ENCODE results near the gene ADGRL1. TPM values are rescaled to one million over a fixed set of nuclear protein-coding genes. Genes with fewer than 3 reads are reported as not detected.
"Not testable (repeated sequence)": the region's sequence is repeated elsewhere in the genome, so short reads cannot be mapped to it uniquely, and the experiment has no call there.

The ADGRL1 gene
- total RNA-seq, 1 experiment from 2014 or later = 117 TPM

DNA sequence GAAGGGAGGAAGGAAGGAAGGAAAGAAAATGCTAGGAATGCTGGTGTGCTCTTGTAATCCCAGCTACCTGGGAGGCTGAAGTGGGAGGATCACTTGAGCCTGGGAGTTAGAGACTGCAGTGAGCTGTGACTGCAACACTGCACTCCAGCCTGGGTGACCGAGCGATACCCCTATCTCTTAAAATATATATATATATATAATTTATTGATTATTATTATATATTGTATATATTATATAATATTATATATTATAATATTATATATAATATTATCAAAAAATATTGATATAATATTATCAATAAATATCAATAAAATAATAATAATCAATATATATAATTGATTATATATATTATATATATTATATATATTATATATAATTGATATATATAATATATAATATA lies 8.6 kb upstream of the ADGRL1 start:
- Mint-ChIP-seq H3K27ac (no peak overlapping the region), H3K4me1 (peaks cover 9 to 14% of the 10 kb centered on the region in 2 experiments), H3K27me3 (ENCODE audit: low read depth) (peaks cover 4% of the 10 kb centered on the region), H3K36me3 (ENCODE audit: insufficient read depth in 1 of 3, low read depth in 3 of 3) (peaks cover 0 to 4% (median 0%) of the 10 kb centered on the region in 3 experiments; a peak in 3 of 7 replicates), H3K4me3 (no peak overlapping the region), H3K9me3 (peaks cover 2 to 8% of the 10 kb centered on the region in 2 experiments; a peak in 3 of 5 replicates)
- no peak overlapping the region for H3K14ac ChIP-seq (ENCODE audit: insufficient read depth, low read length)
- no peak overlapping the region for H4K91ac ChIP-seq (ENCODE audit: insufficient read length, low read depth, low read length)
- H3K79me1 ChIP-seq (ENCODE audit: insufficient read depth, low read depth, low read length, poor library complexity, severe bottlenecking) = no peaks in the 10 kb centered on the region
- H3K4me2 ChIP-seq (ENCODE audit: insufficient read depth, insufficient read length, low read length) = no peak overlapping the region
- no peak overlapping the region for H3K4ac ChIP-seq (ENCODE audit: low read depth, low read length)
- no CpG with 5 or more reads among the region's 2 CpGs for WGBS (ENCODE audit: extremely low coverage, insufficient read length, low lambda C conversion rate)
- no peaks in the 10 kb centered on the region; the same call in 1 of the 2 replicates for H3K79me2 ChIP-seq (ENCODE audit: insufficient read depth, low read length)
- H3K4me1 ChIP-seq (ENCODE audit: insufficient read depth, low read length) = no peaks in the 10 kb centered on the region; the same call in 1 of the 2 replicates
- no peak overlapping the region for H3K56ac ChIP-seq (ENCODE audit: insufficient read length, low read depth, low read length)
- H4K5ac ChIP-seq (ENCODE audit: insufficient read length, low read depth, low read length) = no peak overlapping the region
- H2BK120ac ChIP-seq (ENCODE audit: low read depth, low read length, poor library complexity, severe bottlenecking) = no peak overlapping the region
- H3K9ac ChIP-seq (ENCODE audit: extremely low read depth, insufficient read length, low read length) = no peak overlapping the region
- no peak overlapping the region for H2BK15ac ChIP-seq (ENCODE audit: low read depth, low read length)
- H4K20me1 ChIP-seq (ENCODE audit: control insufficient read depth, insufficient read depth, insufficient read length) = no peaks in the 10 kb centered on the region
- no peak overlapping the region for H2AFZ ChIP-seq (ENCODE audit: low read length)
- no peak overlapping the region for H4K8ac ChIP-seq (replicated peaks; ENCODE audit: insufficient read length, low read depth, low read length)
- H2AK5ac ChIP-seq (ENCODE audit: insufficient read length, low read length) = no peak overlapping the region
- no peak overlapping the region for H2BK5ac ChIP-seq (ENCODE audit: insufficient read length, low read length)
- TF ChIP-seq, protein P1, sequence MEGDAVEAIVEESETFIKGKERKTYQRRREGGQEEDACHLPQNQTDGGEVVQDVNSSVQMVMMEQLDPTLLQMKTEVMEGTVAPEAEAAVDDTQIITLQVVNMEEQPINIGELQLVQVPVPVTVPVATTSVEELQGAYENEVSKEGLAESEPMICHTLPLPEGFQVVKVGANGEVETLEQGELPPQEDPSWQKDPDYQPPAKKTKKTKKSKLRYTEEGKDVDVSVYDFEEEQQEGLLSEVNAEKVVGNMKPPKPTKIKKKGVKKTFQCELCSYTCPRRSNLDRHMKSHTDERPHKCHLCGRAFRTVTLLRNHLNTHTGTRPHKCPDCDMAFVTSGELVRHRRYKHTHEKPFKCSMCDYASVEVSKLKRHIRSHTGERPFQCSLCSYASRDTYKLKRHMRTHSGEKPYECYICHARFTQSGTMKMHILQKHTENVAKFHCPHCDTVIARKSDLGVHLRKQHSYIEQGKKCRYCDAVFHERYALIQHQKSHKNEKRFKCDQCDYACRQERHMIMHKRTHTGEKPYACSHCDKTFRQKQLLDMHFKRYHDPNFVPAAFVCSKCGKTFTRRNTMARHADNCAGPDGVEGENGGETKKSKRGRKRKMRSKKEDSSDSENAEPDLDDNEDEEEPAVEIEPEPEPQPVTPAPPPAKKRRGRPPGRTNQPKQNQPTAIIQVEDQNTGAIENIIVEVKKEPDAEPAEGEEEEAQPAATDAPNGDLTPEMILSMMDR (conservative IDR thresholded peaks at IDR 0.05) = no peak
- no peaks in the 10 kb centered on the region for H3K27me3 ChIP-seq (ENCODE audit: insufficient read depth, low read length)
- H3K23ac ChIP-seq (ENCODE audit: insufficient read length, low read depth, low read length) = no peak overlapping the region
- no peaks in the 10 kb centered on the region for H3K9me3 ChIP-seq (ENCODE audit: control insufficient read depth, low read depth, low read length)
- no peak overlapping the region for H3T11ph ChIP-seq (ENCODE audit: low read length)
- H3K23me2 ChIP-seq (ENCODE audit: insufficient read length, low read depth, low read length, poor library complexity, severe bottlenecking) = no peaks in the 10 kb centered on the region
- no peak overlapping the region for H2BK20ac ChIP-seq (ENCODE audit: low read depth, low read length, poor library complexity, severe bottlenecking)
- H2BK12ac ChIP-seq (ENCODE audit: insufficient read length, low read depth, low read length) = no peak overlapping the region
- H3K18ac ChIP-seq (ENCODE audit: insufficient read length, low read depth, low read length) = no peak overlapping the region
- no peak for DNase-seq
- no peak overlapping the region for H3K27ac ChIP-seq (ENCODE audit: insufficient read length, low read depth, low read length)

GRCh38 chr19:14210182-14210581 lies 4.2 kb upstream of the ADGRL1 start:
- H2BK12ac ChIP-seq (ENCODE audit: insufficient read length, low read depth, low read length); H3K36me3 Mint-ChIP-seq (ENCODE audit: insufficient read depth in 1 of 3, low read depth in 3 of 3); H4K91ac ChIP-seq (ENCODE audit: insufficient read length, low read depth, low read length); H3K27me3 ChIP-seq (ENCODE audit: insufficient read depth, low read length); H4K20me1 ChIP-seq (ENCODE audit: control insufficient read depth, insufficient read depth, insufficient read length); H3K79me2 ChIP-seq (ENCODE audit: insufficient read depth, low read length); H3K18ac ChIP-seq (ENCODE audit: insufficient read length, low read depth, low read length); DNase-seq; H3K4me2 ChIP-seq (ENCODE audit: insufficient read depth, insufficient read length, low read length); H4K8ac ChIP-seq (replicated peaks; ENCODE audit: insufficient read length, low read depth, low read length); H3K4me1 ChIP-seq (ENCODE audit: insufficient read depth, low read length); H2BK120ac ChIP-seq (ENCODE audit: low read depth, low read length, poor library complexity, severe bottlenecking); H3K9me3 ChIP-seq (ENCODE audit: control insufficient read depth, low read depth, low read length); H2BK15ac ChIP-seq (ENCODE audit: low read depth, low read length); H3K27ac Mint-ChIP-seq; H3K56ac ChIP-seq (ENCODE audit: insufficient read length, low read depth, low read length); H2BK5ac ChIP-seq (ENCODE audit: insufficient read length, low read length); H3K4ac ChIP-seq (ENCODE audit: low read depth, low read length); H3K23me2 ChIP-seq (ENCODE audit: insufficient read length, low read depth, low read length, poor library complexity, severe bottlenecking); H3K14ac ChIP-seq (ENCODE audit: insufficient read depth, low read length); H2AFZ ChIP-seq (ENCODE audit: low read length); H4K5ac ChIP-seq (ENCODE audit: insufficient read length, low read depth, low read length); H3K9ac ChIP-seq (ENCODE audit: extremely low read depth, insufficient read length, low read length); H3K23ac ChIP-seq (ENCODE audit: insufficient read length, low read depth, low read length); H2BK20ac ChIP-seq (ENCODE audit: low read depth, low read length, poor library complexity, severe bottlenecking); H2AK5ac ChIP-seq (ENCODE audit: insufficient read length, low read length); H3K9me3 Mint-ChIP-seq; H3T11ph ChIP-seq (ENCODE audit: low read length); H3K79me1 ChIP-seq (ENCODE audit: insufficient read depth, low read depth, low read length, poor library complexity, severe bottlenecking); H3K27ac ChIP-seq (ENCODE audit: insufficient read length, low read depth, low read length); H3K4me3 Mint-ChIP-seq; H3K27me3 Mint-ChIP-seq (ENCODE audit: low read depth): not testable (repeated sequence)
- H3K4me1 Mint-ChIP-seq = peaks cover 8 to 18% of the 10 kb centered on the region in 2 experiments
- no CpG with 5 or more reads among the region's 9 CpGs for WGBS (ENCODE audit: extremely low coverage, insufficient read length, low lambda C conversion rate)

All from H9 (cell line).